Measurements from ENCODE around the gene KRT80.
A peak's percentile ranks its signal among the peaks of the same experiment; 100 is the strongest.

GRCh38 chr12:52139579-52140062, 52.2 kb downstream of the KRT80 start:
- TF ChIP-seq EZH2 (IDR thresholded peaks at IDR 0.05; ENCODE audit: low read length), result no peak
- TF ChIP-seq CTCF (optimal IDR thresholded peaks at IDR 0.05 in 1 of 3, IDR thresholded peaks at IDR 0.05 in 1 of 3, conservative IDR thresholded peaks at IDR 0.05 in 1 of 3; ENCODE audit: extremely low read depth in 1 of 3, insufficient read depth in 2 of 3, low read length in 3 of 3), result peak in 2 of 3 experiments; percentile 93 to 98
